Measurements from ENCODE around the gene PRKN.
"Not testable (repeated sequence)": the region's sequence is repeated elsewhere in the genome, so short reads cannot be mapped to it uniquely, and the experiment has no call there.

PRKN gene

DNA sequence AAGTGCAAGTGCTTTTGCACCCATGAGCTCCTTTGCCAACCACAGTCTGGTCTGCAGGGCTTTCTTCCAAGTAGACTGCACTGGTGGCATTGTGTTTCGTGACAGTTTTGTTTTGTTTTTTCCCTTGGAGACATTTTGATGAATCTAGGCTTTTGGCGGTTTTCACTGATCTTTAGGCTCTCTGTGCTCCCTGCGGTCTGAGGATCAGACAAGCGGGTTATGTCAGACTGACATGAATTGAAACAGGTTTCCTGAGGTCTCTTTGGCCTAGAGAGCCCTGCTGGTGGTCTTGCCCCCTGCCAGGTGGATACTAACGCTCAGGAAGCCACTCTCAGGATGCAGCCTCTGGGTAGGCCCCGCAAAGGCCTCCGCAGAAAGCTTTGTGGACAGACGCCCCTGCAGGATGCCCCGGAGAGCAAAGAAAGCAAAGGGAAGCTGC, 898.3 kb downstream of the PRKN start:
- DNase-seq = no peak

DNA sequence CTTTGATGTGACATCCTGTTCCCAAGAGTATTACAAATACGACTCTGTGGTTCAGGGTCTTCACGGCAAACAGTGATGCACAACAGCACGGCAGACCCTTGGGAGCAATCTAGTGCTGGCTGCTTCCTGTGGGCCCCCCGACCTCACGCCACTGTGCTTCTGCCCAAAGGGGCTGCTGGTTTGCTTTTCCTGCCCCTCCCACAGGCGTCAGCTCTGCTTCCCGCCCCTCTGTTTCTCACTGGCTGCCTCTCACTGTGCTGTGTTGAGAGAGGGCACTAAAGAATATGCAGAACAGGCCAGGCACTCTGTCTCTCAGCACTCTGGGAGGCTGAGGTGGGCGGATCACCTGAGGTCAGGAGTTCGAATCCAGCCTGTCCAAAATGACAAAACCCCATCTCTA, 899.2 kb downstream of the PRKN start:
- DNase-seq = no peak

DNA sequence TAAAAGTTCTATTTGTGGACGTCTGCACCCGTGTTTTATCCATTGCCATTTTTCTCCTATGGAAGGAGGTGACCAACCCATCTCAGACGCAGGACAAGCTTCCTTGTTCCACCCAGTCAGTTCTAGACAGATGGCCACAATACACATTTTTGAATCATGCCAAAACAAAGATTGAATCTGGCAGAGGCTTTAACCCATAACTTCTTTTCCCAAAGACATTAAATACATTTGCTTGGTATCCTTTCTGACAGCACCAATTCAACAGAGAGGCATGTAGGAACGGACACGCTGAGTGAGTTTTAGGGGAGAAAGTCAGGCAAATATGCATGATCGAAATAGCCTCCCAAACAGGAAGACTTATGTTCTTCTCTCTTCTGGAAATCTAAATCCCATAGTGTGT, 901.1 kb downstream of the PRKN start:
- DNase-seq = no peak

DNA sequence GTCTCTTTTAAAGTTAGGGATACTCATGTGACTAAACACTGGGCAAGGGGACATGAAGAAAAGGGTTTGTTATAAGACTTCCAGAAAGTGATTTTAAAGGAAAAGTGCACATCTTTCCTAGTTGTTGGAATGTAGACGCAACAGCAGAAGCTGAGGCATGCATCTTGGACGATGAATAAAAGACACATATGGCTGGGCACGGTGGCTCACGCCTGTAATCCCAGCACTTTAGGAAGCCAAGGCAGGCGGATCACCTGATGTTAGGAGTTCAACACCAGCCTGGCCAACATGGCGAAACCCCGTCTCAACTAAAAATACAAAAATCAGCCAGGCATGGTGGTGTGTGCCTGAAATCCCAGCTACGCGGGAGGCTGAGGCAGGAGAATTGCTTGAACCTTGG, 905.4 kb downstream of the PRKN start:
- DNase-seq = not testable (repeated sequence)

DNA sequence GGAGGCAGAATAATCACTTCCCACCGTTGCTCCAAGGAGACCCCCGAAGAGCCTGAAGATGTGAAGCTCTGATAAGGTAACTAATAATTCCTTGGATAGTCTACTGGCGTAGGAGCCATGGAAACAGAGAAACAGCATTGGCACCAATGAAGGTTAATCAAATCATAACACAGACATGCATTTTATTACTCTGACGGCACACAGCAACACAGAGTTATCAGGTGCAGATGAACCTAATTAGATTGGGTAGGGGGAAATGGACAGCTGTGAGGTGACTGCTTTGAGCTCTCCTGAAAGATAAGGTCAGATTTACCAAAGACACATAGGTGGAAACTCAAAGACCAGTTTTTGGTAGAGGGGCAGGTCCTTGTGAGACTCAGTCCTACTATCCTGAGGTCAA, 909.7 kb downstream of the PRKN start:
- no peak for DNase-seq

DNA sequence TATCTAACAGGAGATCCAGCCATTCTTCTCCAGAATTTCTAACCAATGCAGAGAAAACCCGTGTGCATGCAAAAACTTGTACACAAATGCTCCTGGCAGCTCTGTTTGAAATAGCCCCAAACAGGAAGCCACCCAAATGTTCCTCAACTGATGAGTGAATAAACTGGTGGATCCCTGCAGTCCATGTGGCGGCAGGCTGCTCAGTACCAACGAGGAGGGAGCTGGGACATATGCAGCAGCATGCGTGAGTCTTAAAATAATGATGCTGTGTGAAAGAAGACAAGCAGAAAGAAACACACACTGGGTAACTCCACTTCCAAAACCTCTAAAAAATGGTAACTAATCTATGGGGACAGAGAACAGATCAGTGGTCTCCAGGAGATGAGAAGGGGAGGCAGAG, 911.6 kb downstream of the PRKN start:
- DNase-seq = no peak

DNA sequence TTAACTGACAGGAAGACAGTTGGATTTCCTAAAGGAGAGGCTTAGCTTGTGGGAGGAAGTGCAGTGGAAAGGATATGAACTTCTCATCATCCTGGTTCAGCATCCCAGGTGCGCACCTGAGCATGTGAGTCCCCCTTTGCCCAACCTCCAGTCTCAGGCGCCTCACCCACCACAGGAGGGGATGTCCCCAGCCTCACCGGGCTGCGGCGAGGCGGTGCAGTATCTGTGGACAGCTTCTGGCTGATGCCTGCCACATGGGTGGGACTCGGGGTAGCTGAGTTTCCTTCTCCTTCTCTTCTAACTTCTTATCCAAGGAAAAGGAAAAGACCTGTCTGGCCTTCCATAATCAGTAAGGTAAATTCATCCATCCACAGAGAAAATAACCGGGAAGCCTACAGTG, 914.4 kb downstream of the PRKN start:
- DNase-seq = no peak

DNA sequence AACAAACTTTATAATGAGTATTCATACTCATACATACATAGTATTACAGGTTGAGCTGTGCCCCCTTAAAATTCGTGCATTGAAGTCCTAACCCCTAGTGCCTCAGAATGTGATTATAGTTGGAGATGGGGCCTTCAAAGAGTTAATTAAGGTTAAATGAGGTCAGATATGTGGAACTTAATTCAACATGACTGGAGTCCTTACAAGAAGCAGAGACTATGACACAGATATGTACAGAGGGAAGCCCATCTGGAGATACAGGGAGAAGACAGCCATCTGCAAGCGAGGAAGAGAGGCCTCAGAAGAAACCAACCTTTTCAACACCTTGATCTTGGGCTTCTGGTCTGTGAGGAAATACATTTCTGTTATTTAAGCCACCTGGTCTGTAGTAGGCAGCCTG, 917.6 kb downstream of the PRKN start:
- no peak for DNase-seq

DNA sequence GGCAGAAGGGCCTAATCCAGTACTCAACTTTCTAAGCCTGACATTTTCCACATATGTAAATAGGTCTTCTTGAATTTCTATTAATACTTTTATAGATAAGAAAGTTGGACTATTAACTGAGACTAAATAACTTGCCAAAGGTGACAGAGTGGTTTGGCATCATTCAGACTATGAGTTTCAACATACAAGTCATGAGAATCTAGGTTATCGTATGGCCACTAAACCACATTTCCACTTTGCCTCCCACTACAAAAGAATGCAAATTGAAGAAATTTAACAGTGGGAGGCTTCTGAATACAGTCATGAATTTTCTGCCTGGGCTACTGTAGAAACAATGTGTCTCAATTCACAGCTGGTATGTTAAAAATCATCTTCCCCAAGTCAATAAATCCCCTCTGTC, 922.7 kb downstream of the PRKN start:
- no peak for DNase-seq

DNA sequence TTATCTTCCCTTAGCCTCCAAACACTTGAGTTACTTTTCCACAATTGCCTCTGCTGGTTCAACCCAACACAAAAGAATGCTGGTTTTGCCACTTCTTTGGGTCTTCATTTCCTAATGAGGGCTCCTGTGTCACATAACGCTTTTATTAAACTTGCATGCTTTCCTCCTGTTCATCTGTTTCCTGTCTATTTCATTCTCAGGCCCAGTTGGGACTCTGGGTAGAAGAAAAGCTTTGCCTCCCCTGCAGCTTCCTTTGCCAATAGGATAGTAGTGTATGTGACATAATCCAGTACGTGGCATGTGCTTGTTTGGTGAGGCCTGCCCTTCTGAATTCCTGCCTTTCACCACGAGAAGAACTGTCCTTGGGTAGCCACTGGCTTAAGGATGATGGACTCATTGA, 924.4 kb downstream of the PRKN start:
- no peak for DNase-seq

DNA sequence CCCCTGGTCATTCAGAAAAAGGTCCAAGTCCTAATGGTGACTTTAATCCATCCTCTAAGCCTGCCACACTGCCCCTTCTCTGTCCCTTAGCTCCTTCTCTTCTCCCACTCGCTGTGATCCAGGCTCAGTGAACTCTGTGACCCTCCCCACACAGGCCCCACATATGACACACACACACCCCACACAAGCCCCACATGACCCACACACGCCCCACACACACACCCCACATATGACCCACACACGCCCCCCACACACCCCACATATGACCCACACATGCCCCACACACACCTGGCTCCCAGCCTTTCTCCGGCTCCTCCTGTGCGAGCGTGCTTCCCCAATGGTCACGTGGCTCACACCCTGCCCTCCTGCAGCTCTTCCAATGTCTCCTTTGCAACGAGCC, 925.3 kb downstream of the PRKN start:
- no peak for DNase-seq

DNA sequence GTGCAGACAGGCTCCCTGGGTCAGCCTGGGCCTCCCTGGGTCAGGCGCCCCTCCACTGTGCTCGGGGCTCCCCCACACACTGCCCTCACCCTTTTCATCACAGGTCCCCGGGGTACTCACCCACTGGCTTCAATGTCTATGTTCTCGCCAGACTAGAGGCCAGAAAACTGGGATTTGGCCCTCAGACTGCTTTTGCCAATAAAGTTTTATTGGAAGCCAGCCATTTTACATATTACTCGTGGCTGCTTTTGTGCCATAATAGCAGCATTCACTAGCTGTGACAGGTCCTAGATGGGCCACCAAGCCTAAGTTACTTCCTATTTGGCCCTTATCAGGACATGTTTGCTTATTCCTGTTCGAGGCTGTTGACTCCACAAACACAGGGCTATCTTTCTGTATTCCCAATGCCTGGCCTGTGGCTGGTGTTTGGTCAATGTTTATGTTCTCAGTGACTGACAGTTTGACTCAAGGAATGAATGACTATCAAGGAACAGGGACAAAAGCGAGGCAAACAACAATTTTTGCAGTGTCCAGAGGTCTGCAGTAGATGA, 928.6 kb downstream of the PRKN start:
- no peak for DNase-seq

DNA sequence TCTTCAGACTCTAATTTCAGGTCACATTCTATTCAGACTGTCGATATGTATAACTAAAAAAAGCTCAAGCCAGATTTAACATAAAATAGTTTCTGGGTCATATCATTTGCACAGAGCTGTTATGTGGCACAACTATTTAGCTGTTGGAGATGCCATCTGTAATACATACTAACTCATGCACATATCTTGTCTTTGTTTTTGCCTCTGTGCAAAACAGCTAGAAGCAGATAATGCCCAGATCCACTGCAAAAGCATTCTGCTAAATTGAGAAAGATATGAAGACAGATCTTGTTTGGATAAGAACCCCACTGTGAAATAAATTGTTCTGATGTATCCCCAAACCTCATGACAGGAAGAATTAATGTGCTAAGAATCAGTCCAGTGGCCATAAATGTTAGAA, 930.9 kb downstream of the PRKN start:
- no peak for DNase-seq

DNA sequence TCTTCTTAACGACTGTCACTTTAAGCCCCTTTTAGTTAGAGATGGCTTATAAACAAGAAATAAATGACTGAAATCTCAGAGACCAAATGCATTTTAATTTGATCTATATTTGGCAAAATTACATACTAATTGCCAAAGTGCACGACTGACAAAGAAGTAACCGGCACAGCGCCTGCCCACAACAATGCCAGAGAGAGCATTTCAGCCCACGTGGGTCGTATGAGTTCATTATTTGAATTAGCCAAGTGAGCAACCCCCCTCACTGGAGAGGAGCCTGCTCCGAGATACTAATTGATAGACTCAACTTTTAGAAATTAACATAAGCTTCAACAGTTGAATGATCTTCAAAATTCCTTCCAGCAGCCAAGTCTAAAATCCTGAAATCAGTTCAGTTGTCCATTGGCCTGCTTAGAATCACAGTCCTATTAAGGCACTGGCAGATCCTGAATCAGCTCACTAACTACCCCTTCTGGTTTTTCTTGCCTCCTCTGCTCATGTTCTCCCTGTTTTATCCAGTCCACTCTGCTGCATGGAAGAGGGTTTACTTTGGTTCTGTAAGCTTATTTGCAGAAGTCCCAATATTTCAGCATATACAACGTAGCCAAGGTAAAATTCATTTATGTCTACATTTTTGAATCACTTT, 934.6 kb downstream of the PRKN start:
- DNase-seq = no peak

DNA sequence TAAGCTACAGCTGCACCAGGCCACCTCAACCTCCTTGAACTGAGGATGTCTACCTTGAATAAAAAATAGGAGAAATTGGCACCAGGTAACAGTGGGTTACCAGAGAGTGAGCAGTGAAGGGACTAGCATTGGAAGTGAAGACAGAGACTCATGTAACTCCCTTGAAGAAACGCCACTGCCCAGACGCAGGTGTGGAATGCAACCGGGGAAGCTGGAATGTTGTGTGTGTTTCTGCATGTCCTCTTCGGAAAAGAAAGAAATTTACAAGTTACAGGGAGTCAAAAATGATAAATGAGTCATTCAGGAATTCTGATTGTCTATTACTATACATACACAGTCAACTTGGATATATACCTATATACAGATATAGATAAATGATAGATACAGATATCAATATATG, 939.0 kb downstream of the PRKN start:
- no peak for DNase-seq

DNA sequence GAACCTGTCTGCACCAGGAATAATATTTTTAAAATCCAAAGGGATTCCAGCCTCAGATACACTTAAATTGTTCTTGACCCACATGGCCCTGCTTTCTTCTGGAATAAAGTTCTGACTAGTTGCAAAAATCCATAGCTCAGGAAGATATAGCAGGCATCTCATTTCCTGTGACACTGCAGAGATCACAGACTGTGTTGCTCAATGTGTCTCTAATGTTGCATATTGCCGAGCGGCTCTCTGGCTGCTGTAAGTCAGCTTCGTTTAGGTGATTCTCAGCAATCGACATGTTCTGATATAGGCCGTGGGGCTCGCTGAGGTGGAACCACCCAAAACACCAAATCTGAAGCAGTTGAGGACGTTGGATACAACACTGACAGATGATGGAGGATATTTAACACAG, 955.4 kb downstream of the PRKN start:
- no peak for DNase-seq

DNA sequence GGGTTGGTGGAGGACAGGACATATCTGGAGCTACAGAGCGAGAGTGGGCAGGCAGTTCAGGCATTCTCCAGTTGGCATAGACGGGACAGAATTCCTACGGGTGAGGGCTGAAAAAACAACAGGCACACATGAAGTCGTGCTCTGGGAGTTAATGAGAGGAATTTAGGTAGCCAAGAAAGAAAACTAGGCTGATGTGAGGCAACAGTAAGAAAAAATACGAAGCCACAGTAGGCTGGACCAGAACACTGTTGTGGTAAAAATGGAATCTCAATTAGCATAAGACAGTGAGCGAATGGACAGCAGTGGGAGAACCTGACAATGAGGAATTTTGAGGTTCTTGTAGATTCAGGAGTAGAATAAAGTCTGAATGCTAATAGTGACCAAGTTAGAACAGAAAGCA, 965.6 kb downstream of the PRKN start:
- no peak for DNase-seq

DNA sequence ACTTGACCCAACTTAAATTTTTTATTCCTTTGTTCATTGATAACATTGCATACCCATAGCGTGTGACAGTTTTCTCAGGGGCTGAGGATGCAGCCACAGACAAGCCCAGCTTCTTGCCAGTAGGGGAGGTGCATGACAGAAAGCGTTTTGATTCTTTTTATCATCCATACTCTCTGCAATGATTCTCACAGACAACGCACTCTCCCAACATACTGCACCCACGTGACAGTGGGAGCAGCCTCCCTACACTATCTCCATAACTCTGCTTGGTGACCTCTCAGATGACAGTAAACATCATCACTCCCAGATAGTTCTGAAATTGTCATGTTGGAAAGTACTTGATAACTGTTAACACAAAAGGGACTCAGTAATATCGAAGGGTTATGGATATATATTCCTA, 972.5 kb downstream of the PRKN start:
- DNase-seq = no peak

DNA sequence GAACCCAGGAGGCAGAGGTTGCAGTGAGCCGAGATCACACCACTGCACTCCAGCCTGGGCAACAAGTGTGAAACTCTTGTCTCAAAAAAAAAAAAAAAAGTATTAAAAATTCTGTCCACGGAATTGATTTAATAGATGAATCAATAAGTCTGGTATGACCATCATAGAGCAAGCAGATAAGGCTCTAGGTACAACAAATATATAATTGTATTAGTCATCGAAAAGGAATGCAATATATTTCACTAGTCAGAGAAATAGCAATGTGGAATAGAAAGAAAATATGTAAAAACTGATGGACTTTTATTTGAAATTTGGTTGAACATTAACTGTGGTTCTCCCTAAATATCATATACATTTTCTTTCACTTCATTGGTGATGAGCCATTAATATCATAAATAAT, 976.9 kb downstream of the PRKN start:
- DNase-seq = no peak

DNA sequence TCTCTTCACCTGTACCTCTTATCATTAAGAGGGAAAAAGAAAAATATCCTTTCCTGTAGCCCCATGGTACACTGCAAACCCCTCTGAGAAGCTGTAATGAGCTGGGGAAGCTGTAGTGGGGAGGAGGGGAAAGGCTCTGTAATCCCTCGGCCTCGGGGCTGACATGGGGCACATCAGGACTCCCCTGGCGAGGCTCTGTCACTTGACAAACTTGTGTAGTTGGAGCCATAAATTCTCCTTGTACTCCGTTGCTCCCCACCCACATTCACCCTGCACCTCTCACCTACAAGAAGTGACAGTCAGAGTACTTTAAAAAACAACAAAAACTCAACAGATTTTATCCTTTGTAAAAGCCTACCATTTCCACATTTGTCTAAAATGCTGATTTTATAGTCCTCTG, 978.0 kb downstream of the PRKN start:
- DNase-seq = no peak

DNA sequence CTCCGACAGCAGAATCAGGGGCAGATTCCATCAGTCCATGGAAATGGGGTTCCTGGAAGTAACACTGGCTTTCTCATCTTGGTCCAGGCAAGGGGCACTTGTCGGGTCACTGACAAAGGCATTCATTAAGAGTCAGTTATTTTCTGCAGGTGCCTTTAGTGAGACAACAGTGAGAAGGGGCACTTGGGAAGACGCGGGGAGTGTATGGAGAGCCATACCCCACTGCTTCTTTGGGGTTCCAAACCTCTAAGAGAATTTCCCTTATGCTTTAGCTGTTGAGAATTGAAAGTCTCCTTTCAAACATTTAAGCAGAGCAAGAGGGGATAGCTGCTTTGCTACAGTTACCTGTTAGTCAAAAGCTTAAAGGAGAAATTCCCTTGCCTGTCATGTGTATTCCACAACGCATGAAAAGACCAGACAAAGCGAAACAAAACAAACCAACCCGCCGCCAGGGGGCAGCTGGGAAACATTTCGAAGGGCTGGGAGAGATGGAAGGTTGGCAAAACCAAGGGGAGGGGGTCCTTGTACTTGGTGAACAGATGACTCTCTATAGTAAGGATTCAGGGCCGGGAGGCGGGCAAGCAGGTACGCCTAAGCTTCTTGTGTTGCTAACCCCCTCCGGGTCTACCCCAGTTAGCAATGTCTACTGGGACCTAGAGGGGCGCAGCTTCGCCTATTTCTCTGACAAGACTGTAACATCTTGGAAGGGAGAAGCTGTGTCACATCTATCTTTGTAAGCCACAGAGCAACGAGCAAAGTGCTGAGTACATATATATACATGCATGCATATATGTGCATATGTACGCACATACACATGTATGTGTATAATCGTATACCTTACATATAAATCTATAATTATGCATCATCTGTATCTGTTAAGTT, 978.8 kb downstream of the PRKN start:
- peak; percentile 63 for DNase-seq

DNA sequence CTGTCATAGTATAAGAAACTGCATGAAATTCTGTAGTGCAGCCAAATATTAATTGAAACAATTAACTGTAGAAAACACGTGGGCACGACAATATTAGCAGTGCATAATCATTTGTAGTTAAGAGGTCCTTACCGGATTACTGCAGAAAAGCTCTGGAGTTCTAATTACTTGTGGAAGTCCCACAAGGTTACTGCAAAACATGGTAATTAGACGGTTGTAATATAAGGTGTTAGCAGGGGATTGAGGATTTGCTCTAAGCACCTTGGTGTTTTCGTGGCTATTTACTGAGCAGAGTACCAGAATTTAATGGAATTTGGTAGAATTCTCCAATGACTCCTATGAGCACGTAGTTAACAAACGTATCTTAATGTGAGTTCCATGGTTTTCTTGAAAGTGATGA, 980.1 kb downstream of the PRKN start:
- DNase-seq = no peak

DNA sequence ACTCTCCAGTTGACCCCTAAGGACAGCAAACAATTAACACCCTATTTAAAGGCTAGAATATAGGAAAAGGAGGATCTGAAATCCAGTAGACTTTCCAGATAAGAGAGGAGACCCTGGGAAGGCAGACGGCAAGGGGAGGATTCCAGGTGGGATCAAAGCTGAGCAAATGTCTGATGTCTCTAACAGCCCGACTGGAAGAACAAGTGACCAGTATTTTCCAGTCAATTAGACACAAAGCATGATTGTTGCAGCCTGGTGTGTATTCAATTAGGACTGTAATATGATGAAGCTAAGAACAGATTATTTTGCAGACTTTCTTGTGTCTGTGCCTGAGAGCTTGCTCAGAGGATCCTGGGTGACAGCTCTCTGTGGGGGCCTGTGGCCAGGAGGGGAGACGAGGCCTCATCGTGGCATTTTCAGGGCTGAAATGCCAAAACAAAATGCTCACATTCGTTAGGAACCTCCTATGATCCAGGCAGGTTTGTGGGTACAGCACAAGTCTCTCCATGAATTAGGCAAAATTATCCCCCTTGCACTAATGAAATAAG, 981.9 kb downstream of the PRKN start:
- no peak for DNase-seq

DNA sequence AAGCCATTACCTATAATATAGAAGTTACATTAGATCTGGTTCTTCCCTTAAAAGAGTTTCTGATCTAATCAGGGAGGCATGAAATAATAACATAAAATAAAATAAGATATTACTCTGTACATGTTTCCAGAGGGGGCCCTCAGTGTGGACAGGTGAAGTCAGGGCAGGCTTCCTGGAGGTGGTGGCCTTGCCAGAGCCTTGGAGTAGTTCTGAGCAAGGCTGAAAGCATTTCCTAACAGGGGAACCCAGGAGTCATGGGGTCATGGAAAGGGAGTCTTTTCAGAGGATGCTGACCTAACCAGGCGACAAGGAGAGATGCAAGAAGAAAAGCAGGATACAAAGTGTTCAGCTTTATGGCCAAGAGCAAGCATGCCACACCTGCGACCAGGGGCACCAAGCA, 982.4 kb downstream of the PRKN start:
- DNase-seq = no peak
